Astrocyte (in vitro differentiated cells and primary cell): ENCODE measurements around the gene RPUSD3.

Experiments used
- EZH2 ChIP-seq: IDR thresholded peaks from 2 replicates; pipeline ENCODE4 v1.6.1; 2012; ENCODE audit warnings: mild to moderate bottlenecking, low read length, inconsistent platforms; ENCODE audit not compliant: insufficient read depth
- TF ChIP-seq, protein P1 (sequence below): IDR thresholded peaks from 2 replicates; pipeline ENCODE4 v1.5.1; 2011; ENCODE audit warnings: low read depth, mild to moderate bottlenecking, inconsistent platforms, low read length, moderate library complexity; ENCODE audit not compliant: insufficient read depth

- TF ChIP-seq, protein P1, sequence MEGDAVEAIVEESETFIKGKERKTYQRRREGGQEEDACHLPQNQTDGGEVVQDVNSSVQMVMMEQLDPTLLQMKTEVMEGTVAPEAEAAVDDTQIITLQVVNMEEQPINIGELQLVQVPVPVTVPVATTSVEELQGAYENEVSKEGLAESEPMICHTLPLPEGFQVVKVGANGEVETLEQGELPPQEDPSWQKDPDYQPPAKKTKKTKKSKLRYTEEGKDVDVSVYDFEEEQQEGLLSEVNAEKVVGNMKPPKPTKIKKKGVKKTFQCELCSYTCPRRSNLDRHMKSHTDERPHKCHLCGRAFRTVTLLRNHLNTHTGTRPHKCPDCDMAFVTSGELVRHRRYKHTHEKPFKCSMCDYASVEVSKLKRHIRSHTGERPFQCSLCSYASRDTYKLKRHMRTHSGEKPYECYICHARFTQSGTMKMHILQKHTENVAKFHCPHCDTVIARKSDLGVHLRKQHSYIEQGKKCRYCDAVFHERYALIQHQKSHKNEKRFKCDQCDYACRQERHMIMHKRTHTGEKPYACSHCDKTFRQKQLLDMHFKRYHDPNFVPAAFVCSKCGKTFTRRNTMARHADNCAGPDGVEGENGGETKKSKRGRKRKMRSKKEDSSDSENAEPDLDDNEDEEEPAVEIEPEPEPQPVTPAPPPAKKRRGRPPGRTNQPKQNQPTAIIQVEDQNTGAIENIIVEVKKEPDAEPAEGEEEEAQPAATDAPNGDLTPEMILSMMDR: no peak
- TF ChIP-seq EZH2: no peak
Measured at GRCh38 chr3:9881441-9881840, 37.6 kb upstream of the RPUSD3 start.
